ENCODE results near the gene CTDSPL. TPM values are rescaled to one million over a fixed set of nuclear protein-coding genes. Genes with fewer than 3 reads are reported as not detected.

Gene CTDSPL
- total RNA-seq, 1 donor from 2014 or later, result 30.6 TPM

GRCh38 chr3:37910671-37911400 is 49.2 kb downstream of the CTDSPL start:
- no peak overlapping the region for H3K4me3 ChIP-seq (ENCODE audit: low read depth, low read length)
- H3K27me3 ChIP-seq (ENCODE audit: control insufficient read depth, insufficient read depth, low read length), result no peaks in the 10 kb centered on the region
- H3K36me3 ChIP-seq (ENCODE audit: control insufficient read depth, insufficient read depth, low read length), result no peaks in the 10 kb centered on the region
- peak; percentile 51 for DNase-seq (ENCODE audit: low read depth)
- no peak for TF ChIP-seq CTCF (IDR thresholded peaks at IDR 0.05; ENCODE audit: insufficient read depth, low read length, poor library complexity, severe bottlenecking)

GRCh38 chr3:37912052-37912733 is 50.5 kb downstream of the CTDSPL start:
- TF ChIP-seq CTCF (IDR thresholded peaks at IDR 0.05; ENCODE audit: insufficient read depth, low read length, poor library complexity, severe bottlenecking), result no peak
- Histone ChIP-seq H3K27me3 (ENCODE audit: control insufficient read depth, insufficient read depth, low read length) (no peaks in the 10 kb centered on the region), H3K4me3 (ENCODE audit: low read depth, low read length) (no peak overlapping the region), H3K36me3 (ENCODE audit: control insufficient read depth, insufficient read depth, low read length) (no peaks in the 10 kb centered on the region)
- DNase-seq (ENCODE audit: low read depth), result no peak

GRCh38 chr3:37913522-37913921 is 51.8 kb downstream of the CTDSPL start:
- Histone ChIP-seq H3K27me3 (ENCODE audit: control insufficient read depth, insufficient read depth, low read length) (no peaks in the 10 kb centered on the region), H3K36me3 (ENCODE audit: control insufficient read depth, insufficient read depth, low read length) (no peaks in the 10 kb centered on the region), H3K4me3 (ENCODE audit: low read depth, low read length) (no peak overlapping the region)
- DNase-seq (ENCODE audit: low read depth), result no peak
- no peak for TF ChIP-seq CTCF (IDR thresholded peaks at IDR 0.05; ENCODE audit: insufficient read depth, low read length, poor library complexity, severe bottlenecking)

GRCh38 chr3:37916685-37917084 is 55.0 kb downstream of the CTDSPL start:
- H3K27me3 ChIP-seq (ENCODE audit: control insufficient read depth, insufficient read depth, low read length), result no peaks in the 10 kb centered on the region
- no peak for DNase-seq (ENCODE audit: low read depth)
- H3K36me3 ChIP-seq (ENCODE audit: control insufficient read depth, insufficient read depth, low read length), result no peaks in the 10 kb centered on the region
- H3K4me3 ChIP-seq (ENCODE audit: low read depth, low read length), result no peak overlapping the region
- TF ChIP-seq CTCF (IDR thresholded peaks at IDR 0.05; ENCODE audit: insufficient read depth, low read length, poor library complexity, severe bottlenecking), result no peak

- no peaks in the 10 kb centered on the region for H3K27me3 ChIP-seq (ENCODE audit: control insufficient read depth, insufficient read depth, low read length)
- H3K36me3 ChIP-seq (ENCODE audit: control insufficient read depth, insufficient read depth, low read length), result no peaks in the 10 kb centered on the region
- DNase-seq (ENCODE audit: low read depth), result no peak
- TF ChIP-seq CTCF (IDR thresholded peaks at IDR 0.05; ENCODE audit: insufficient read depth, low read length, poor library complexity, severe bottlenecking), result no peak
- no peak overlapping the region for H3K4me3 ChIP-seq (ENCODE audit: low read depth, low read length)
Measured at GRCh38 chr3:37918627-37919026, 56.9 kb downstream of the CTDSPL start.
